Smooth muscle cell of bladder (primary cell): ENCODE data around the gene FBN3. TPM values are rescaled to one million over a fixed set of nuclear protein-coding genes. Genes with fewer than 3 reads are reported as not detected.

Source experiments
- total RNA-seq: library from RNA; depleted of rRNA; stranded (reverse); fragments of >200 nt; gene quantifications from 2 replicates; pipeline ENCODE4 v1.2.3, GENCODE V29; 2014

Gene FBN3
- not detected in 2 replicates for total RNA-seq

DNA sequence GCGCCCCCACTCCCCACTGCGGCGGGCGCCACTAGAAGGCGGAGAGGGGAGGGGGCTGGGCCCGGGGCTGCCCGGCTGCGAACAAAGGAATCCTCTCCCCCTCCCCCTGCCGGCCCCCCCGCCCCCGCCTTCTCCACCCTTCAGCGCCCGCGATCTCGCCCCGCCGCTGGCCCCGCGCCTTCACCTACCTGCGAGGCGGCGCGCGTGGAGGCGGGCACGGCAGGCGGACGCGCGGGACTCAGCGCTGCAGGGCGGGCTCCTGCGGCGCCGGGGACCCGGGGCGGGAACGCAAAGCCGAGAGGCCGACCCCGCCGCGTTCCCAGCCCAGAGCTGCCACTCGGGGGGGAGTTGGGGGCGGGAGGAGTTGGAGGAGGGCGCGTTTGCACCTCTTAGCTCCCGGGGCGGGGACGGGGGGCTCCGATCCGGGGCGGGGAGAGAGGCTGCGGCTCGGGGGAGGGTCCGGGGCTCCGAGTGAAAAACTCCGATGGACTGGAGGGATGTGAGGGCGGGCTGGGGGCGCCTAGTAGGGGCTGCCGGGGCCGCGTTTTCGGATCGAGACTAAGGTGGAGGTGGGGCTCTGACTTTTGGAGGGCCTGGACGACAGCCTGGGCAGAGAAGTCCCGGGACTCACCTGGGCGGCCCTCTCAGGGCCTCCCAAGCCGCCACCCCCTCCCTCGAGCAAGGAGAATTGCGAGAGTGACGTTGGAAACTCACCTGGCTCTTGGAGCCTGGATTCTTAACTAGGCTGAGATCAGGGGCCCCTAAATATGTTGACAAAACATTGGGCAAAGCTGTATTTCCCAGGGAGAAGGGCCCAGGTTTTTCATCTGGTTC lies at the start of gene FBN3:
TSS of gene FBN3 (minus strand) at position 332 of the 834 bp plus-strand sequence. CDS start 2,112 bp downstream, outside the sequence.

GRCh38 chr19:8052464-8052859 lies 96.9 kb downstream of the FBN3 start, which contains the start of gene CCL25:
Gene CCL25 (plus strand): TSS chr19:8052760. CDS start chr19:8053050, 290 bp downstream.

Other genes starting within 250 kb of the FBN3 start
- gene MAP2K7, start 245.7 kb downstream of the FBN3 start, total RNA-seq = 5.8 and 9.3 TPM in 2 replicates
- gene TGFBR3L, start 234.8 kb downstream of the FBN3 start, total RNA-seq = 0.85 and 2.0 TPM in 2 replicates
- gene SNAPC2, start 229.3 kb downstream of the FBN3 start, total RNA-seq = 11.7 and 14.1 TPM in 2 replicates
- gene CTXN1, start 223.5 kb downstream of the FBN3 start, total RNA-seq = 0.85 and 1.9 TPM in 2 replicates
- 53.7 and 65.7 TPM in 2 replicates for gene TIMM44, start 205.9 kb downstream of the FBN3 start, total RNA-seq
- 13.1 and 32.0 TPM in 2 replicates for gene ELAVL1, start 144.0 kb downstream of the FBN3 start, total RNA-seq
- not detected in 2 replicates for gene CCL25, start 96.8 kb downstream of the FBN3 start, total RNA-seq
- gene CERS4, start 59.8 kb upstream of the FBN3 start, total RNA-seq = 9.4 and 14.5 TPM in 2 replicates
- 20.5 and 23.2 TPM in 2 replicates for gene CD320, start 158.8 kb upstream of the FBN3 start, total RNA-seq
- gene NDUFA7, start 171.8 kb upstream of the FBN3 start, total RNA-seq = 31.0 and 40.4 TPM in 2 replicates
- gene RPS28, start 171.9 kb upstream of the FBN3 start, total RNA-seq = 646 and 817 TPM in 2 replicates
- gene KANK3, start 193.7 kb upstream of the FBN3 start, total RNA-seq = 0.18 and 0.43 TPM in 2 replicates
- gene ANGPTL4, start 214.6 kb upstream of the FBN3 start, total RNA-seq = 1.1 and 7.9 TPM in 2 replicates
- 43.0 and 47.0 TPM in 2 replicates for gene RAB11B, start 240.8 kb upstream of the FBN3 start, total RNA-seq